Measurements from ENCODE around the gene KLF1. TPM values are rescaled to one million over a fixed set of nuclear protein-coding genes. Genes with fewer than 3 reads are reported as not detected.

Gene KLF1
- polyA plus RNA-seq, 2 of the 4 experiments (the other 2 are of a cell fraction): not detected

DNA sequence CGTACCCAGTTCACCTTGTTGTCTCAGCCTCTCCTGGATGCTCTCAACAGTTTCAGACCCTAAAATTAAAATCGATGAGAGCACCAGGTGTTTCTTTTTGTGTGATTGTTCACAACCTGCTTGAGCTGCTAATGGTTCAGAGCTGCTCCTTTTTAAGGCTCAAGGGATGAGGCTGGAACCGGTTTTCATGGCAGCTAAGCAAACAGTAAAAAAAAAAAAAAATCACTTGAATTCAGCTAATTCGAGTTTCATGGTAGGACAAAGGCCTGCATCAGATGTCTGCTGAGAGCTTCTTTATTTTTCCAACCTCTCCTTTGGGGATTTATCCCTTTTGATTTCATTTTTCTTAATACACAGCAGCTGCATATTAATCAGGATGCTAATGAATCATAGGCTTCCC is 25.6 kb upstream of the KLF1 start (continued):
- TF ChIP-seq ESRRA (IDR thresholded peaks at IDR 0.05; ENCODE audit: borderline replicate concordance, low read length) (no peak), CHD2 (IDR thresholded peaks at IDR 0.05; ENCODE audit: low read length, partially characterized antibody) (no peak), RCOR1 (IDR thresholded peaks at IDR 0.05; ENCODE audit: low read depth, low read length) (no peak), NR3C1 (IDR thresholded peaks at IDR 0.05) (no peak), FOSL2 (IDR thresholded peaks at IDR 0.05) (no peak), FOSL2 (CRISPR knock-in tag; IDR thresholded peaks at IDR 0.05) (no peak), PHF8 (IDR thresholded peaks at IDR 0.05; ENCODE audit: borderline replicate concordance, low read depth) (no peak), HEYL (CRISPR knock-in tag; IDR thresholded peaks at IDR 0.05) (no peak)

DNA sequence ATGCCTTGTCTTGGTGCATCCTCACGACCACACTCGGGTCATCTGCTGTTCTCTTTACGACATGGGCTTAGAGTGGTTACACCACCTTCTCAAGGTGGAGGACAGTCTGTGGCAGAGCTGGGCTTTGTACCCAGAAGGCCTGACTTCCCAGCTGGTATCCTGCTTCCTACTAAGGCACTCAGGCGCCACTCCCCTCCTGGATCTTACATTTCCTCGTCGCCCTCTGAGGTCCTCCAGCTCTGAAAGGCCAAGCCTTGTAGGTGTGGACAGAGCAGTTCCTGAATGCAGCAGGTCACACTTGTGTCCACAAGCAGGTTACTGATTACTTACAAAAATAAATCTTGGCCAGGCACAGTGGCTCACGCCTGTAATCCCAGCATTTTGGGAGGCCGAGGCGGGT is 20.2 kb upstream of the KLF1 start:
- no peak overlapping the region for H3K4me2 ChIP-seq
- ChIA-PET CTCF (interaction anchor here (1.9 to 2.3 kb wide), 2 partner anchors 10 to 22 kb away, joined by 7 to 8 read pairs; no protein-coding TSS in a partner anchor), POLR2A (no interaction called here)
- 81% methylated on average over 9 of the region's 9 CpGs for WGBS (ENCODE audit: missing lambda C conversion rate)
- H3K27ac ChIP-seq: no peak overlapping the region
- no peaks in the 10 kb centered on the region for H3K4me1 ChIP-seq
- FAIRE-seq (no peak), ATAC-seq (no peak), DNase-seq (ENCODE audit: low read depth in 1 of 2, low spot score in 1 of 2) (no peak)
- TF ChIP-seq EHF (CRISPR knock-in tag; IDR thresholded peaks at IDR 0.05) (no peak), FOSB (CRISPR knock-in tag; IDR thresholded peaks at IDR 0.05) (no peak), FOSL2 (IDR thresholded peaks at IDR 0.05) (no peak), FOSL2 (CRISPR knock-in tag; IDR thresholded peaks at IDR 0.05) (no peak), POLR2A (IDR thresholded peaks at IDR 0.05; ENCODE audit: low read length) (no peak)
- no peaks in the 10 kb centered on the region for H3K9me3 ChIP-seq
- H3K4me3 ChIP-seq: no peak overlapping the region

DNA sequence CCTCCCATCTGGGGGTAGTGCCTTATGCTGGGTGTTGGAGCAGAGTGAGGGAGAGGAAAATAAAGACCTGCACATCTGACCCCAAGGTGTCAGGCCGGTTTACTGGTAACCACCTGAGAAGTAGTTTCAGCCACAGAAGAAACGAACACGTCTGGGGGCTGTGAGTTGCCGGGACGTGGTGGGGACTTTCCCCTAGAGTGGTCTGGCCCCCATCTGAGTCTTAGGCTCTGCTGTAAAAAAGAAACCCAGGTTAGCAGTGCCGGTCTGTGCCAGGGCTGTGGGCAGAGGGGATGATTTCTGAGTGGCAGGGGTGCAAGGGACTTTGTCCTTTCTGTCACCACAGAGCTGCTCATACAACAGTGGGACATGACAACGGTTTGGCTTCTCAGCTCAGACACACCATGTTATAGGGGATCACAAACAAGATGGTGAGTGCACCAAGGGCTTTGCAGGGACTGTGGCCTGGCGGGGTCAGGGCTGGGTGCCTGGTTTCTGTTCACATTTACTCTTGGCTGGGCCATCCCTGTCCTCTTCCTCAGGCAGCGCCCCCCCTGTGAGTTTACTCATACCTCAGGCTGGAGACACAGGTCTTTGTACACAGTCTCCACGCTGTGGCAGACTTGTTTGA is 13.0 kb upstream of the KLF1 start:
- POLR2A ChIA-PET: no interaction called here
- H3K27ac ChIP-seq: no peak overlapping the region

DNA sequence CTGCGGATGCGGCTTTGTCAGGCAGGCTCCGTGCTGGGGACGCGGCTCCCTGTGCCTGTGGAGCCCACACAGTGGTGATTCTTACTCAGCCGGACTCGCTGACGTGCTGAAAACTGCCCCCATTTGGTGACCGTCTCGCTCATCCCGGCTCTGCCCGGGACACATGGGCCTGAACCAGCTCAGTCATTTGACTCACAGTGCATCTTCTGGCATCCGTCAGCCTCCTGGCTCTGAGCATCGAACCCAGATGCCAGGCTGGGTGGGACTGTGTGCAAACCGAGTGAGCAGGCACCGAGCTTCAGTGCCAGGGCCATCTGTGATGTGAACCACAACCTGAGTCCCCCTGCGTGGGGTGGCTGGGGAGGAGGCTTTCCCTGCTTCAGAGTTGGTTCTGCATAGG is 9.5 kb upstream of the KLF1 start:
- Histone ChIP-seq H3K4me2 (no peak overlapping the region), H3K4me1 (peaks cover 3% of the 10 kb centered on the region; the same call in 1 of the 3 replicates), H3K9me3 (no peaks in the 10 kb centered on the region), H3K27ac (no peak overlapping the region), H3K4me3 (no peak overlapping the region)
- DNase-seq (ENCODE audit: low read depth in 1 of 2, low spot score in 1 of 2): no peak
- ATAC-seq: no peak
- WGBS (ENCODE audit: missing lambda C conversion rate): 92% methylated on average over 4 of the region's 17 CpGs
- CTCF ChIA-PET: interaction anchor here (0.7 to 2.3 kb wide), 3 partner anchors 11 to 49 kb away, joined by 3 to 7 read pairs (median 3); no protein-coding TSS in a partner anchor
- no peak for FAIRE-seq
- POLR2A ChIA-PET: no interaction called here
- TF ChIP-seq CHD2 (IDR thresholded peaks at IDR 0.05; ENCODE audit: low read length, partially characterized antibody) (no peak), TFCP2L1 (CRISPR knock-in tag; IDR thresholded peaks at IDR 0.05) (no peak), CEBPB (IDR thresholded peaks at IDR 0.05) (no peak), PHF8 (IDR thresholded peaks at IDR 0.05; ENCODE audit: borderline replicate concordance, low read depth) (no peak), POLR2AphosphoS2 (conservative IDR thresholded peaks at IDR 0.05; ENCODE audit: low read length) (no peak), RFX5 (IDR thresholded peaks at IDR 0.05) (no peak), HOXB13 (CRISPR knock-in tag; IDR thresholded peaks at IDR 0.05; ENCODE audit: low read depth) (no peak), FOXS1 (CRISPR knock-in tag; IDR thresholded peaks at IDR 0.05) (no peak), EHF (CRISPR knock-in tag; IDR thresholded peaks at IDR 0.05) (no peak)
- TF ChIP-seq, protein P1, sequence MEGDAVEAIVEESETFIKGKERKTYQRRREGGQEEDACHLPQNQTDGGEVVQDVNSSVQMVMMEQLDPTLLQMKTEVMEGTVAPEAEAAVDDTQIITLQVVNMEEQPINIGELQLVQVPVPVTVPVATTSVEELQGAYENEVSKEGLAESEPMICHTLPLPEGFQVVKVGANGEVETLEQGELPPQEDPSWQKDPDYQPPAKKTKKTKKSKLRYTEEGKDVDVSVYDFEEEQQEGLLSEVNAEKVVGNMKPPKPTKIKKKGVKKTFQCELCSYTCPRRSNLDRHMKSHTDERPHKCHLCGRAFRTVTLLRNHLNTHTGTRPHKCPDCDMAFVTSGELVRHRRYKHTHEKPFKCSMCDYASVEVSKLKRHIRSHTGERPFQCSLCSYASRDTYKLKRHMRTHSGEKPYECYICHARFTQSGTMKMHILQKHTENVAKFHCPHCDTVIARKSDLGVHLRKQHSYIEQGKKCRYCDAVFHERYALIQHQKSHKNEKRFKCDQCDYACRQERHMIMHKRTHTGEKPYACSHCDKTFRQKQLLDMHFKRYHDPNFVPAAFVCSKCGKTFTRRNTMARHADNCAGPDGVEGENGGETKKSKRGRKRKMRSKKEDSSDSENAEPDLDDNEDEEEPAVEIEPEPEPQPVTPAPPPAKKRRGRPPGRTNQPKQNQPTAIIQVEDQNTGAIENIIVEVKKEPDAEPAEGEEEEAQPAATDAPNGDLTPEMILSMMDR (IDR thresholded peaks at IDR 0.05): no peak
- TF ChIP-seq, protein P2, sequence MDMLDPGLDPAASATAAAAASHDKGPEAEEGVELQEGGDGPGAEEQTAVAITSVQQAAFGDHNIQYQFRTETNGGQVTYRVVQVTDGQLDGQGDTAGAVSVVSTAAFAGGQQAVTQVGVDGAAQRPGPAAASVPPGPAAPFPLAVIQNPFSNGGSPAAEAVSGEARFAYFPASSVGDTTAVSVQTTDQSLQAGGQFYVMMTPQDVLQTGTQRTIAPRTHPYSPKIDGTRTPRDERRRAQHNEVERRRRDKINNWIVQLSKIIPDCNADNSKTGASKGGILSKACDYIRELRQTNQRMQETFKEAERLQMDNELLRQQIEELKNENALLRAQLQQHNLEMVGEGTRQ (IDR thresholded peaks at IDR 0.05): no peak
- TF ChIP-seq, protein P3, sequence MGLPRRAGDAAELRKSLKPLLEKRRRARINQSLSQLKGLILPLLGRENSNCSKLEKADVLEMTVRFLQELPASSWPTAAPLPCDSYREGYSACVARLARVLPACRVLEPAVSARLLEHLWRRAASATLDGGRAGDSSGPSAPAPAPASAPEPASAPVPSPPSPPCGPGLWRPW (IDR thresholded peaks at IDR 0.05): no peak

More for the DNA sequence above, 13.0 kb upstream of the KLF1 start:
- WGBS (ENCODE audit: missing lambda C conversion rate): 79% methylated on average over 9 of the region's 10 CpGs
- no peak; a peak in 1 of 6 replicates for ATAC-seq
- Histone ChIP-seq H3K9me3 (no peaks in the 10 kb centered on the region), H3K4me1 (no peaks in the 10 kb centered on the region), H3K4me2 (no peak overlapping the region), H3K4me3 (no peak overlapping the region)
- CTCF ChIA-PET: interaction anchor here (0.8 to 1.6 kb wide), 4 partner anchors 13 to 53 kb away, joined by 3 to 5 read pairs (median 4); no protein-coding TSS in a partner anchor
- FAIRE-seq: no peak
- DNase-seq (ENCODE audit: low read depth in 1 of 2, low spot score in 1 of 2): no peak
- TF ChIP-seq, protein P4, sequence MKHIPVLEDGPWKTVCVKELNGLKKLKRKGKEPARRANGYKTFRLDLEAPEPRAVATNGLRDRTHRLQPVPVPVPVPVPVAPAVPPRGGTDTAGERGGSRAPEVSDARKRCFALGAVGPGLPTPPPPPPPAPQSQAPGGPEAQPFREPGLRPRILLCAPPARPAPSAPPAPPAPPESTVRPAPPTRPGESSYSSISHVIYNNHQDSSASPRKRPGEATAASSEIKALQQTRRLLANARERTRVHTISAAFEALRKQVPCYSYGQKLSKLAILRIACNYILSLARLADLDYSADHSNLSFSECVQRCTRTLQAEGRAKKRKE (CRISPR knock-in tag; IDR thresholded peaks at IDR 0.05; ENCODE audit: low read depth): no peak
- TF ChIP-seq, protein P5, sequence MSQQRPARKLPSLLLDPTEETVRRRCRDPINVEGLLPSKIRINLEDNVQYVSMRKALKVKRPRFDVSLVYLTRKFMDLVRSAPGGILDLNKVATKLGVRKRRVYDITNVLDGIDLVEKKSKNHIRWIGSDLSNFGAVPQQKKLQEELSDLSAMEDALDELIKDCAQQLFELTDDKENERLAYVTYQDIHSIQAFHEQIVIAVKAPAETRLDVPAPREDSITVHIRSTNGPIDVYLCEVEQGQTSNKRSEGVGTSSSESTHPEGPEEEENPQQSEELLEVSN (IDR thresholded peaks at IDR 0.05; ENCODE audit: borderline replicate concordance, low read depth): no peak
- no peak for TF ChIP-seq CBX8 (IDR thresholded peaks at IDR 0.05)
- no peak for TF ChIP-seq CHD2 (IDR thresholded peaks at IDR 0.05; ENCODE audit: low read length, partially characterized antibody)
- no peak for TF ChIP-seq GATA3 (IDR thresholded peaks at IDR 0.05; ENCODE audit: borderline replicate concordance)
